Keratinocyte (primary cell): ENCODE data around the gene DEPP1.

Source experiments
- EZH2 ChIP-seq: IDR thresholded peaks from one replicate; pipeline ENCODE4 v1.6.1; 2012; ENCODE audit warnings: inconsistent platforms, mild to moderate bottlenecking, low read length, moderate library complexity
- TF ChIP-seq, protein P1 (sequence below), 3 experiments: IDR thresholded peaks in 1 of 3; conservative IDR thresholded peaks in 1 of 3; optimal IDR thresholded peaks in 1 of 3; 2 replicates in 2 of 3; 3 replicates in 1 of 3; pipeline versions ENCODE3 to v1.5.1; 2011; ENCODE audit warnings: low read length in 3 of 3, mild to moderate bottlenecking in 3 of 3, moderate library complexity in 2 of 3, control low read depth in 1 of 3, inconsistent platforms in 1 of 3; ENCODE audit not compliant: insufficient read depth in 2 of 3; ENCODE audit errors: extremely low read depth in 1 of 3

DNA sequence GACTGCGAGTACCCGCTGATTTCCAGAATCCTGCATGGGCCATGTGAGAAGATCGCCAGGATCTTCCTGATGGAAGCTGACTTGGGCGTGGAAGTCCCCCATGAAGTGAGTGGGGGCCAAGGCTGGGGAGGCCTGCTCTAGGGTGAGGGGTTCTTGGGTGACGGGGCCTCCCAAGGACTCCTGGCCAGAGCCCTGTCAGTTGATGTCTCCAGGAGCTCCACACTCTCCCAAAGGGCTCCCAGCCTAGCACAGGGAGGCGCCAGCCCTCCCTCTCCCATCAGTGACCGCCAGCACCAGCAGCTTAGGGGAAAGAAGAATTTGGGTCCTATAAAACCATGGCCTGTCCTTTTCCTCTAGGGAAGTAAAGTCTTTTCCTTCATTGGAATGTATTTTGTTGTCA lies 12.4 kb upstream of the DEPP1 start:
- TF ChIP-seq, protein P1, sequence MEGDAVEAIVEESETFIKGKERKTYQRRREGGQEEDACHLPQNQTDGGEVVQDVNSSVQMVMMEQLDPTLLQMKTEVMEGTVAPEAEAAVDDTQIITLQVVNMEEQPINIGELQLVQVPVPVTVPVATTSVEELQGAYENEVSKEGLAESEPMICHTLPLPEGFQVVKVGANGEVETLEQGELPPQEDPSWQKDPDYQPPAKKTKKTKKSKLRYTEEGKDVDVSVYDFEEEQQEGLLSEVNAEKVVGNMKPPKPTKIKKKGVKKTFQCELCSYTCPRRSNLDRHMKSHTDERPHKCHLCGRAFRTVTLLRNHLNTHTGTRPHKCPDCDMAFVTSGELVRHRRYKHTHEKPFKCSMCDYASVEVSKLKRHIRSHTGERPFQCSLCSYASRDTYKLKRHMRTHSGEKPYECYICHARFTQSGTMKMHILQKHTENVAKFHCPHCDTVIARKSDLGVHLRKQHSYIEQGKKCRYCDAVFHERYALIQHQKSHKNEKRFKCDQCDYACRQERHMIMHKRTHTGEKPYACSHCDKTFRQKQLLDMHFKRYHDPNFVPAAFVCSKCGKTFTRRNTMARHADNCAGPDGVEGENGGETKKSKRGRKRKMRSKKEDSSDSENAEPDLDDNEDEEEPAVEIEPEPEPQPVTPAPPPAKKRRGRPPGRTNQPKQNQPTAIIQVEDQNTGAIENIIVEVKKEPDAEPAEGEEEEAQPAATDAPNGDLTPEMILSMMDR (optimal IDR thresholded peaks at IDR 0.05 in 1 of 3, IDR thresholded peaks at IDR 0.05 in 1 of 3, conservative IDR thresholded peaks at IDR 0.05 in 1 of 3; ENCODE audit: extremely low read depth in 1 of 3, insufficient read depth in 2 of 3, low read length in 3 of 3) = no peak
- no peak for TF ChIP-seq EZH2
